ENCODE measurements around the gene CHTF18.

CHTF18 gene

GRCh38 chr16:796296-797119, 8.1 kb downstream of the CHTF18 start:
- Mint-ChIP-seq H3K4me3 (no peak overlapping the region), H3K27me3 (ENCODE audit: low read depth, poor library complexity) (peaks cover 19% of the 10 kb centered on the region), H3K27ac (no peak overlapping the region), H3K9me3 (no peaks in the 10 kb centered on the region), H3K36me3 (ENCODE audit: low read depth) (peaks cover 12% of the 10 kb centered on the region), H3K4me1 (no peaks in the 10 kb centered on the region)
- TF ChIP-seq CTCF (IDR thresholded peaks at IDR 0.05): no peak
- DNase-seq: no peak

GRCh38 chr16:797120-797420, 8.7 kb downstream of the CHTF18 start:
- no peak overlapping the region for H3K27ac Mint-ChIP-seq
- no peaks in the 10 kb centered on the region for H3K9me3 Mint-ChIP-seq
- H3K27me3 Mint-ChIP-seq (ENCODE audit: low read depth, poor library complexity): peaks cover 24% of the 10 kb centered on the region
- peaks cover 8% of the 10 kb centered on the region for H3K36me3 Mint-ChIP-seq (ENCODE audit: low read depth)
- no peak for DNase-seq
- H3K4me1 Mint-ChIP-seq: no peaks in the 10 kb centered on the region
- no peak for TF ChIP-seq CTCF (IDR thresholded peaks at IDR 0.05)
- no peak overlapping the region for H3K4me3 Mint-ChIP-seq

GRCh38 chr16:797686-798085, 9.3 kb downstream of the CHTF18 start:
- Mint-ChIP-seq H3K4me3 (no peak overlapping the region), H3K27me3 (ENCODE audit: low read depth, poor library complexity) (peaks cover 27% of the 10 kb centered on the region)
- no peak for TF ChIP-seq CTCF (IDR thresholded peaks at IDR 0.05)

GRCh38 chr16:798666-799065, 10.2 kb downstream of the CHTF18 start:
- H3K4me1 Mint-ChIP-seq: peaks cover 6% of the 10 kb centered on the region
- H3K27ac Mint-ChIP-seq: no peak overlapping the region
- no peak for TF ChIP-seq CTCF (IDR thresholded peaks at IDR 0.05)
- H3K36me3 Mint-ChIP-seq (ENCODE audit: low read depth): peaks cover 8% of the 10 kb centered on the region
- H3K4me3 Mint-ChIP-seq: no peak overlapping the region
- H3K9me3 Mint-ChIP-seq: no peaks in the 10 kb centered on the region
- peaks cover 37% of the 10 kb centered on the region for H3K27me3 Mint-ChIP-seq (ENCODE audit: low read depth, poor library complexity)
- DNase-seq: no peak

More at GRCh38 chr16:797686-798085, 9.3 kb downstream of the CHTF18 start:
- H3K4me1 Mint-ChIP-seq: no peaks in the 10 kb centered on the region
- no peak for DNase-seq
- H3K36me3 Mint-ChIP-seq (ENCODE audit: low read depth): peaks cover 8% of the 10 kb centered on the region
- H3K9me3 Mint-ChIP-seq: no peaks in the 10 kb centered on the region
- H3K27ac Mint-ChIP-seq: no peak overlapping the region

GRCh38 chr16:799111-799947, 10.9 kb downstream of the CHTF18 start:
- H3K36me3 Mint-ChIP-seq (ENCODE audit: low read depth): peaks cover 8% of the 10 kb centered on the region
- H3K27ac Mint-ChIP-seq: no peak overlapping the region
- no peaks in the 10 kb centered on the region for H3K9me3 Mint-ChIP-seq
- no peak for DNase-seq
- peaks cover 12% of the 10 kb centered on the region for H3K4me1 Mint-ChIP-seq
- H3K27me3 Mint-ChIP-seq (ENCODE audit: low read depth, poor library complexity): peaks cover 40% of the 10 kb centered on the region
- no peak for TF ChIP-seq CTCF (IDR thresholded peaks at IDR 0.05)
- H3K4me3 Mint-ChIP-seq: no peak overlapping the region

Data from nephron progenitor cell (in vitro differentiated cells).